COLO829 (cell line): ENCODE measurements around the gene UFSP1.

Source experiments
- DNase-seq: peaks from one replicate; pipeline ENCODE4 v3.0.0; 2012; ENCODE audit warnings: low spot score

The UFSP1 gene

GRCh38 chr7:100882201-100882600, 7.3 kb downstream of the UFSP1 start:
- DNase-seq, result no peak

DNA sequence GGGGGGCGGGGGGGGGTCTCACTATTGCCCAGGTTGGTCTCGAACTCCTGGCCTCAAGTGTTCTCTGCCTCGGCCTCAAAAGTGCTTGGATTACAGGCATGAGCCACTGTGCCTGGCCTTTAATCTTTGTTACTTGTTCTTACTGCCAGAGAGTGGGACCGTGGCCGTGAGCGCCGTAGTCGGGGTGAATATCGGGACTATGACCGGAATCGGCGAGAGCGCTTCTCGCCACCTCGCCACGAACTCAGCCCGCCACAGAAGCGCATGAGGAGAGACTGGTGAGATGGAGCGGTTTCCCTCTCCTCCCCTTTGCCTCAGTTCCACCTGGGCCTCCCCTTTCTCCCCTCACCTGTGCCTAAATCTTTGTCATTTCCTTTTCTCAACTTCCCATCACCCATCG, 8.4 kb downstream of the UFSP1 start:
- DNase-seq, result no peak

DNA sequence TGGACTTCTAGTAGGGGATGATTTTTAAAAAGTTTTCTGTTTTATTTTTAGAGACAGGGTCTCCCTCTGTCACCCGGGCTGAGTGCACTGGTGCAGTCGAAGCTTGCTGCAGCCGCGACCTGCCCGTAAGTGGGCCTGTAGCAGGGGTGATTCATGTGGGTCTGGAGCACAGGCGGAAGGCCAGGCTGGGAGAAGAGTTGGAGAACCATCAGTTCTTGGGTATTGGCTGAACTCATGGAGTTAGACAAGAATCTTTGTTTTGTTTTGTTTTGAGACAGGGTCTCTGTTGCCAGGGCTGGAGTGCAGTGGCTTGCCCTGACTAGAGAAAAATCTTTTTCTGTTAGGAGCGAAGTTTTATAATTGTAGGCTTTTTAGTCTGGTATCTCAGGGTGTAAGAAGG, 8.9 kb downstream of the UFSP1 start:
- DNase-seq, result no peak

- DNase-seq, result no peak
These were observed 9.7 kb downstream of the UFSP1 start for GRCh38 chr7:100879685-100880261.

GRCh38 chr7:100878685-100879084, 10.8 kb downstream of the UFSP1 start:
- DNase-seq, result no peak

- no peak for DNase-seq
These were observed 11.5 kb downstream of the UFSP1 start for GRCh38 chr7:100878013-100878412.

DNA sequence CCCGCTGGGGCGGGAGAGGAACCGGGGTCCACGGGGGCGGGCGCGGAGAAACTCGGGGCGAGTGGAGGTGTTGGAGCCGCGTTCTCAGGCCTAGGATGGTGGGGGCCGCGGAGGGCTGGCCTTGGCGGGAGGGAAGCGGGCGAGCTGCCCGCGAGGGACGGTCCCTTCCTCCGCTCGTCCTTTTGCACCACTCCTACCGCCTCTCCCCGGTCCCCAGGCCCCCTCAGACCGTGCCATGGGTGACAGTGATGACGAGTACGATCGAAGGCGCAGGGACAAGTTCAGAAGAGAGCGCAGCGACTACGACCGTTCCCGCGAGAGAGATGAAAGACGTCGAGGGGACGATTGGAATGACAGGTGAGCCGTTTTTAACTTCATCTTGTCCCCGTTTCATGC, 14.2 kb downstream of the UFSP1 start:
- no peak for DNase-seq

DNA sequence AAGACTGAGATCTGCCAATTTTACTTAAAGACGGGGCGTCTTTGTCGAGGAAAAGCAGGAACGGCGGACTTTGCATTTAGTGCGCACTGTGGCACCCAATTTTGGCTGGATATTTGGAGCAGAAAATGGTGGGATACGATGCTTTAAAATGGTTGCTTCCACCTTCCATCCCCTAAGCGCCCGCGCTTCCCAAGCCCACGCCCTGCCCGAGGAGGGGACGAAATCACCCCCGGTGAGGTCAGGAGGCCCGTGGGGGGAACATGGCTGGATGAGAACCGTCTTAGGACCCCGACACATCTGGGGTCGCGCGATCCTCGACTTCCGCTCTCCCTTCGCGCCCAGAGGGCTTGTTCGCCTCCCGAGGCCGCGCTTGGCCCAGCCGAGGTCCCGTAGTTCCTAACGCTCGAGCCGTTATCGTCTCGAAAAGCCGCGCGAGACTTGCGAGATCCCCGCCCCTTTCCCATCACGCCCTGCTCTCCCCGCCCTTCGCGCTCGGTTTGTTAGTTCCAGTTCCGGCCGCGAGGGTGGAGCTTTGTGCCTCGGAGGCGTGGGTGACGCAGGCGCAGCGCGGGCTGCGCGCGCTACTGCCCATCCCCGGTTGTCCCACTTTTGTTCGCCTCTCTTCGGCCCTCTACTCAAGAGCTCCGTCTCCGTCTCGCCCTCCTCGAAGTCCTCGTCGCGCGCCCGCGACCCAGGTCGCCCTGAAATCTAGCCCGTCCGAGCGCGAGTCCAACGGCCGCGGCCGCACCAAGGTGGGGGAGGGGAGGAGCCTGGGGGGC, 14.7 kb downstream of the UFSP1 start, which contains the start of gene SRRT:
TSS of gene SRRT (plus strand) at position 527 of the 779 bp plus-strand sequence. CDS start 488 bp downstream, outside the sequence.
- peak; percentile 100 for DNase-seq

DNA sequence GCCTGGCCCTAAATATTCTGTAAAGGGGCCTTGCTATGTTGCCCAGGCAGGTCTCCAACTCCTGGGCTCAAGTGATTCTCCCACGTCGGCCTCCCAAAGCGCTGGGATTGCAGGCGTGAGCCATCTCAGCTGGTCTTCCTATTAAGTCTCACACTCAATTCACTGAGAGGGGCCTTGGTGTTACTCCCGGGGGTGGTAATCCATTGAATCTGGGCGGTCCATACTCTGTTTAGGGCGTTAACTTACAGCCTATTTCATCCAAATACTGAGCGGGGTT, 15.3 kb downstream of the UFSP1 start:
- DNase-seq, result no peak

GRCh38 chr7:100873599-100874299, 15.8 kb downstream of the UFSP1 start:
- no peak for DNase-seq

DNA sequence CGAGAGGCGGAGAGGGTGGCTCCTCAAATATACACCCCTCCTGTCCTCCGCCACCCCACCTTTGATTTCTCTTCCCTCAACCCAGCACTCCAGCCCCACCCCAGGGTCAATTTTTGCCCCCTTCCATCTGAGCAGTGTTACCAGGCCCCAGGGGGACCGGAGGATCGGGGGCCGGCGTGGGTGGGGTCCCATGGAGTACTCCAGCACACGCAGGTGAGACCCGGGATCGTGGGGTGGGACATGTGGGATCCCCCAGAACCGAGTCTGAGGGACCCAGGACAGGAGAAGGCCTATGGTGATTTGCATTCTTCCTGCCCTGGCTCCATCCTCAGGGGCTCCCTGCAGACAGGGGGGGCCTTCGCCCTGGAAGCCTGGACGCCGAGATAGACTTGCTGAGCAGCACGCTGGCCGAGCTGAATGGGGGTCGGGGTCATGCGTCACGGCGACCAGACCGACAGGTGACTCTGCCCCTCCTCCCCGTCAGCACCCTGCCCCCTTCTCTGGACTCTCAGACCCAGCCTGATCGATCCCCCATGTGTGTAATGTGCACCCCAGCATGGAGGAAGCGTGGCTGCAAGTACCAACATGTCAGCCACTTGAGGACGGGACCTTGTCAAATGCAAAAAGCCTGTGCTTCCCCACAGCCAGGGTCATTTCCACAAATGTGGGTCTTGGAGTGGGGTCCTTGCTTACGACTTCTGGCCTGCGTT, 21.6 kb downstream of the UFSP1 start:
- DNase-seq, result no peak

DNA sequence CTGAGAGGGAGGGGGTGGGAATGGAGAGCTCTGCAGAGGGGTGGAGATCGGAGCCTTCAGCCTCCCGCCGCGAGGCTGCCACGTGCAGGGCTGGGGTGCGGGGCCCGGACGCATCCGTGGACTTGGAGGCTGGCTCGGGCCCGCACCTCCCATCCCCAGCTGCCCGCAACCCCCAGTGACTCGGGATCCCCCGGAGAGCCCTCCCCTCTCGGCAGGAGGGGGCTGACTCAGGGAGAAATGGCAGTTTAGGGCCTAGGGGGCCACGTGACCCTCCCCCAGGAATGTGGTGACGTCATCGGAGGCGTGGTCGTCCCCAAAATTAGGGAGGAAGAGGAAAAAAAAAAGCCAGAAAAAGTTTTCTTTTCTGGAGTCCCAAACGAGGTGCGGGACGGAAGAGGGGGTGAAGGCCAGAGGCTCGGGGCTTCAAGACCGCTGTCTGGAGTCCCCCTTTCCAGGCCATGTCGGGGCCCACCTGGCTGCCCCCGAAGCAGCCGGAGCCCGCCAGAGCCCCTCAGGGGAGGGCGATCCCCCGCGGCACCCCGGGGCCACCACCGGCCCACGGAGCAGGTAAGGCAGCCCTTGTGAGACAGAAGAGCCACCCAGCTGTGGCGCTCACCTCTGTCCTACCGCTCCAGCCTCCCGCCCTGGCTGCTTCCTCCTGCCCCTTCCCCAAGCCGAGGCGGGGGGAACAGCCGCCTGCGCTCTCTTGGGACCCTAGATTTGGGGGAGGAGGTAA, 22.3 kb downstream of the UFSP1 start, which contains the start of gene TRIP6:
TSS of gene TRIP6 (plus strand) at position 348 of the 736 bp plus-strand sequence. CDS start at position 459, 111 bp downstream.
- peak; percentile 93 for DNase-seq

DNA sequence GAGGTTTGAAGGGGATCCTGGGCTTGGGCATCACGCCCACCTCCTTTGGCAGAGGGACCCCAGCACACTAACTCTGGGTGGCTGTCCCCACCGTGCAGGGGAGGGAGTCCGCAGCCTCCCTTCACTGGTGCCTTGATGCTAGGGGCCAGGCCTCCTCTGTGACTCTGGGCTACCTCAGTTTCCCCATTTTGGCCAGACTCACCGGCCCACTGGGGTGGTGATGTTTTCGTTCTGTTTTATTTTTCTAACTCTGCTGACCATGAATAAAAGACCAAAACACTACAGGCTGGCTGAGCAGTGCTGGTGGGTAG, 22.8 kb downstream of the UFSP1 start:
- DNase-seq, result no peak

GRCh38 chr7:100865938-100866728, 23.4 kb downstream of the UFSP1 start:
- DNase-seq, result no peak

DNA sequence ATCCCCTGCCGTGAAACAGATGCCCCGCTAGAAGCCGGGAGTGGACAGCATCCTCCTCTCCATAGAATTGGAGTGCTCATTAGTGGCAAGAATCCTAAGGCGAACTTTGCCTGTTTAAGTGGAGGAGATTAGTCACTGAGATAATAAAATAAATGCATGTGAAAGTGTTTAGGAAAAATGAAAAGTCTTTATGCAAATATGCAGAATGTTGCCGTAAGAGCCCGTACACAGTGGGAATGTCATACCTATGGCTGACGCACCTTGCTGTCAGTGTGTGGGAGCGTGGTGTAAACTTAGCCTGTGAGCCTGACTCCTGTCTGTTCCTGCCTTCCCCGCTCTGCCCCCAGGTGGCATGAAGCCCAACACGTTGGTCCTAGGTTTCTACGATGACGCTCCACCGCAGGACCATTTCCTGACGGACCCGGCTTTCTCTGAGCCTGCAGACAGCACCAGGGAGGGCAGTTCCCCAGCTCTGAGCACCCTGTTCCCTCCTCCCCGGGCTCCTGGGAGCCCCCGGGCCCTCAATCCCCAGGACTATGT, 24.1 kb downstream of the UFSP1 start:
- DNase-seq, result no peak

DNA sequence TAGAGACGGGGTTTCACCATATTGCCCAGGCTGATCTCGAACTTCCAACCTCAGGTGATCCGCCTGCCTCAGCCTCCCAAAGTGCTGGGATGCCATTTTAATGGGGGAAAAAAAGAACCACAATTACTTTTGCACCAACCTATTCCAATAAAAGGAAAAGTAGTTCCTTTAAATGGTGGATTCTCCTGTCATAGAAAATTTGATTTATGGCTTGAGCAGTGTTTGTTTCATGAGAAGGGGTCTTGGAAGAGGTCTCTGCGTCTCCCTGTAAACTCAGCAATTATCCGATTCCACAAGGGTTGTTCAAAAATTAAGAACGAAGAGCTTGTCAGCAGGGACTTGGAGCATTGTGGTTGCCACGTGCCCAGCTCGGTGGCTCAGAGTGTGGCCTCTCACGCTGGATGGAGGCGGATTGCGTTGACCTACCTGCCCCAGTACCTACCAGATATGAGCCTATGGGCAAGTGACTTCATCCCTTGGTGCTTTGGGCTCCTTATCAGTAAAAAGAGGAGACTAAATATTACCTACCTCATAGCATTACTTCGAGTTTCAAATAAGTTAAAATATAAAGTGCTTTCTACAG, 25.2 kb downstream of the UFSP1 start:
- no peak for DNase-seq

DNA sequence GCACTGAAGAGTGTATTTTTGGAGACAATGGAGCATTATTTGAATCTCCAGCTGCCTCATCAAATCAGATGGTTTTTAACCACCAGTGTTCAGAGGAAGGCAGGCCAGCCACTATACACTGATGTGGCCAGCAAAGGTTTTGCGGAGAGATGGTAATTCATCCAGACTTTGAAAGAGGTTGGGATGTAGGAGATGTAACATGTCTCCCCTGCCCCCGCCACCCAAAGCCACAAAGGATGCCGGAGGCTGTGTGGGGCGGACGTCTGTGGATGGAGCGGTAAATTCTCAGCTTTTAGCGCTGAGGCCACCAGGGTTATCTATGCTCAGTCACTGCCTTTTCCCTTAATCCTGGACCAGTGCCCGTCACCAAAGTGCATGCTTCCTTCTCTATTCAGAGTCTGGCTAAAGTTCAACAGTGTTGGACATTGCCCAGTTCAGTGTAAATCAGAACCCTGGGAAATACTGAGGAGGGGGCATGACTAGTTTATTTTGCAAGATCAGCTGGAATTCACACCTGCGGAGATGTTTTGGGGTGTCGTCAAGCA, 26.0 kb downstream of the UFSP1 start:
- DNase-seq, result peak; percentile 70

DNA sequence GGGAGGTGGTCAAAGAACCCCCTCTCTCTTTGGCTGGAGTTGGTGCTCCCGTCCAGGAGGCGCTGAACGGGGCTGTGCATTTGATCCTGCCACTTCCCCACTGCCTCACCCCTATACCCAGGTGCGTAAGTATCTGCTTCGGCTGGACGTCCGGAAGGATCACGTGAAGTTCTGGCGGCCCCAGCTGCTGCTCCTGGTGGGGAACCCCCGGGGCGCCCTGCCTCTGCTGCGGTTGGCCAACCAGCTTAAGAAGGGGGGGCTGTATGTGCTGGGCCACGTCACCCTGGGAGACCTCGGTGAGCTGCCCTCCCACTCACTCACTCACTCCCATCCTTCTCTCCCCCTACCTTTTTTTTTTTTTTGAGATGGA, 27.9 kb downstream of the UFSP1 start:
- DNase-seq, result no peak

GRCh38 chr7:100860702-100861615, 28.6 kb downstream of the UFSP1 start:
- DNase-seq, result no peak
